ENCODE results near the gene GALNT13.

Gene GALNT13

DNA sequence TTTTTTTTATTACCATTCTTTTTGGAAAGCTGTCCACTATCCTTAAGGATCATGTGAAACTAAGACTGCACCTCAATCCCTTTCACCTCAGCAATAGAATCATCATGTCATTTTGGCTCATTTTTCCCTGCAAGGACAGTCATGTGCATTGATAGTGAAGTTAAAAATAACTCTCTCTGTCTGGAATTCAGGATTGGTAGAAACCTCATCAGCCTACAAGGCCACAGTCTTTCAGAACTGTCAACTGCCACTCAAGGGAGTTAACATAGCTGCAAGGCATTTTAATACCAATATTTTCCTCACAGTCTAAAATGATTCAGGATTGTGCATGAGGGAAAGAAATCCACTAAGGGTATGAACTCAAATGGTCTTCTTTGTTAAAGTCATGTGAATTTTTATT is 625.3 kb downstream of the GALNT13 start:
- no peaks in the 10 kb centered on the region for H3F3A ChIP-seq (ENCODE audit: insufficient read depth)
- H4K20me1 ChIP-seq (ENCODE audit: low read depth, low read length) = no peaks in the 10 kb centered on the region
- no peak overlapping the region for H3K9ac ChIP-seq (ENCODE audit: low read length)
- 0 out of 2 replicates have a peak, but pooled peaks cover 1% of the 10 kb centered on the region for H3K9me3 ChIP-seq (ENCODE audit: insufficient read depth, low read length)
- H2AFZ ChIP-seq (ENCODE audit: low read depth, low read length, severe bottlenecking) = no peak overlapping the region
- H3K4me3 ChIP-seq (ENCODE audit: insufficient read depth, low read length, poor library complexity, severe bottlenecking) = no peak overlapping the region
- H3K4me2 ChIP-seq (ENCODE audit: low read depth, low read length, poor library complexity, severe bottlenecking) = no peak overlapping the region
- no peaks in the 10 kb centered on the region for H3K9me2 ChIP-seq (replicated peaks; ENCODE audit: insufficient read depth, low read length)
- no peak overlapping the region for H3K27ac ChIP-seq (ENCODE audit: low read depth, low read length)
- TF ChIP-seq, protein P1, sequence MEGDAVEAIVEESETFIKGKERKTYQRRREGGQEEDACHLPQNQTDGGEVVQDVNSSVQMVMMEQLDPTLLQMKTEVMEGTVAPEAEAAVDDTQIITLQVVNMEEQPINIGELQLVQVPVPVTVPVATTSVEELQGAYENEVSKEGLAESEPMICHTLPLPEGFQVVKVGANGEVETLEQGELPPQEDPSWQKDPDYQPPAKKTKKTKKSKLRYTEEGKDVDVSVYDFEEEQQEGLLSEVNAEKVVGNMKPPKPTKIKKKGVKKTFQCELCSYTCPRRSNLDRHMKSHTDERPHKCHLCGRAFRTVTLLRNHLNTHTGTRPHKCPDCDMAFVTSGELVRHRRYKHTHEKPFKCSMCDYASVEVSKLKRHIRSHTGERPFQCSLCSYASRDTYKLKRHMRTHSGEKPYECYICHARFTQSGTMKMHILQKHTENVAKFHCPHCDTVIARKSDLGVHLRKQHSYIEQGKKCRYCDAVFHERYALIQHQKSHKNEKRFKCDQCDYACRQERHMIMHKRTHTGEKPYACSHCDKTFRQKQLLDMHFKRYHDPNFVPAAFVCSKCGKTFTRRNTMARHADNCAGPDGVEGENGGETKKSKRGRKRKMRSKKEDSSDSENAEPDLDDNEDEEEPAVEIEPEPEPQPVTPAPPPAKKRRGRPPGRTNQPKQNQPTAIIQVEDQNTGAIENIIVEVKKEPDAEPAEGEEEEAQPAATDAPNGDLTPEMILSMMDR (IDR thresholded peaks at IDR 0.05; ENCODE audit: insufficient read depth, low read length, poor library complexity, severe bottlenecking) = no peak
- no peak for TF ChIP-seq EZH2phosphoT487 (conservative IDR thresholded peaks at IDR 0.05; ENCODE audit: low read length)
- H3K36me3 ChIP-seq (ENCODE audit: low read length) = no peaks in the 10 kb centered on the region
- H3K79me2 ChIP-seq (ENCODE audit: insufficient read depth, low read length) = no peaks in the 10 kb centered on the region
- H3K27me3 ChIP-seq (ENCODE audit: low read length) = no peaks in the 10 kb centered on the region

All from SU-DHL-6 (cell line).